DOHH2 (cell line): ENCODE measurements around the gene ATF7IP.

ENCODE experiments used
- H3F3A ChIP-seq: fragments of 200-600 bp; sonication (generic), shearing (Covaris generic); 2 replicates; pipeline ENCODE4 v1.6.0; 2016; ENCODE audit warnings: antibody characterized with exemption, mild to moderate bottlenecking; ENCODE audit not compliant: control insufficient read depth, insufficient read depth
- H3K27ac ChIP-seq: fragments of 200-600 bp; sonication (generic); 2 replicates; pipeline ENCODE4 v1.5.1; 2014; ENCODE audit warnings: low read depth, mild to moderate bottlenecking, low read length, moderate library complexity
- H3K27me3 ChIP-seq: fragments of 200-600 bp; sonication (generic); 2 replicates; pipeline ENCODE4 v1.6.1; 2014; ENCODE audit warnings: mild to moderate bottlenecking, low read length, mixed read lengths; ENCODE audit not compliant: control insufficient read depth
- H3K36me3 ChIP-seq: fragments of 200-600 bp; sonication (generic); 2 replicates; pipeline ENCODE4 v1.6.1; 2014; ENCODE audit warnings: mild to moderate bottlenecking, low read length, moderate library complexity, mixed read lengths; ENCODE audit not compliant: control insufficient read depth
- H3K4me1 ChIP-seq: fragments of 200-600 bp; sonication (generic); 2 replicates; pipeline ENCODE4 v1.6.1; 2014; ENCODE audit warnings: mild to moderate bottlenecking, low read length, mixed read lengths; ENCODE audit not compliant: control insufficient read depth
- H3K4me2 ChIP-seq: fragments of 200-600 bp; sonication (generic); 2 replicates; pipeline ENCODE4 v1.6.0; 2014; ENCODE audit warnings: mild to moderate bottlenecking, low read length, moderate library complexity
- H3K4me3 ChIP-seq: fragments of 200-600 bp; sonication (generic); 2 replicates; pipeline ENCODE4 v1.5.1; 2014; ENCODE audit warnings: mild to moderate bottlenecking, low read length, mixed read lengths
- H3K79me2 ChIP-seq: fragments of 200-600 bp; sonication (generic); 2 replicates; pipeline ENCODE4 v1.6.1; 2014; ENCODE audit warnings: mild to moderate bottlenecking, low read length, mixed read lengths; ENCODE audit not compliant: control insufficient read depth
- H3K9me2 ChIP-seq: fragments of 200-600 bp; sonication (generic); replicated peaks from 2 replicates; pipeline ENCODE4 v1.6.1; 2014; ENCODE audit warnings: mild to moderate bottlenecking, low read length, mixed read lengths; ENCODE audit not compliant: control insufficient read depth
- H3K9me3 ChIP-seq: fragments of 200-600 bp; sonication (generic); 2 replicates; pipeline ENCODE4 v1.6.1; 2014; ENCODE audit warnings: antibody characterized with exemption, low read length, mixed read lengths; ENCODE audit not compliant: control insufficient read depth, insufficient read depth
- H4K20me1 ChIP-seq: fragments of 200-600 bp; sonication (generic); 2 replicates; pipeline ENCODE4 v1.6.0; 2014; ENCODE audit warnings: low read depth, mild to moderate bottlenecking, antibody characterized with exemption, low read length, moderate library complexity; ENCODE audit not compliant: control insufficient read depth, insufficient read depth
- CTCF ChIP-seq: fragments of 200-600 bp; sonication (generic); IDR thresholded peaks from one replicate; pipeline ENCODE4 v1.5.1; 2014; ENCODE audit warnings: antibody characterized with exemption, mild to moderate bottlenecking, low read depth, low read length; ENCODE audit not compliant: poor library complexity, severe bottlenecking
- EZH2phosphoT487 ChIP-seq: fragments of 200-600 bp; sonication (generic); IDR thresholded peaks from 2 replicates; pipeline ENCODE4 v1.6.1; 2017; ENCODE audit warnings: borderline replicate concordance, mild to moderate bottlenecking, antibody characterized with exemption, low read length, moderate library complexity, mixed read lengths

ATF7IP gene

GRCh38 chr12:14356147-14356546 lies 9.3 kb upstream of the ATF7IP start:
- no peak overlapping the region for H3K4me3 ChIP-seq
- H3K4me2 ChIP-seq: no peak overlapping the region
- peaks cover 24% of the 10 kb centered on the region; the same call in 1 of the 2 replicates for H3K9me3 ChIP-seq
- H3K36me3 ChIP-seq: no peaks in the 10 kb centered on the region
- no peaks in the 10 kb centered on the region for H3K27me3 ChIP-seq
- no peaks in the 10 kb centered on the region for H3F3A ChIP-seq
- no peak for TF ChIP-seq CTCF
- no peak for TF ChIP-seq EZH2phosphoT487
- no peaks in the 10 kb centered on the region for H3K79me2 ChIP-seq
- no peaks in the 10 kb centered on the region for H4K20me1 ChIP-seq
- H3K9me2 ChIP-seq: no peaks in the 10 kb centered on the region
- no peak overlapping the region for H3K27ac ChIP-seq
- no peaks in the 10 kb centered on the region for H3K4me1 ChIP-seq

- Histone ChIP-seq H3K4me1 (peaks cover 8% of the 10 kb centered on the region), H3K9me3 (peaks cover 12% of the 10 kb centered on the region; the same call in 1 of the 2 replicates)
Observed at GRCh38 chr12:14357486-14357885, 8.0 kb upstream of the ATF7IP start.

DNA sequence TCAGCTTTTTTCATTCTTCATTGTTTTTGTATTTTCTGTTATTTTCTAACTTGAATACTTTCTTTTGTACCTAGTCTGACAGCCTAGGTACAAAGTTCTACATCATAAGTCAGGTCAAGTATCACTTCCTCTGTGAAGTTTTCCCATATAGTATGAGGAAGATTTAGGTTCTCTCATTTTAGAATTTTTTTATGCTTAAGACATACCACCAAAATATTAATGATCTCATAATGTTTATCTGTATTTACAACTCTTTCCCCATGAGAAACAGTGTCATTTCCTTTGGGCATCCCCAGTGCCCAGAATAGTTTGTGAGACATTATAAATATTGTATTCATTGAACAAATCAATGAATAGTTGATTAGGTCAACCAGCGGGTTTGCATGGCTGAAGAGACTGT lies 3.1 kb upstream of the ATF7IP start:
- peaks cover 12% of the 10 kb centered on the region for H3K79me2 ChIP-seq
- TF ChIP-seq CTCF (no peak), EZH2phosphoT487 (no peak)
- peaks cover 31% of the 10 kb centered on the region for H3F3A ChIP-seq
- H3K4me1 ChIP-seq: peaks cover 33% of the 10 kb centered on the region
- no peaks in the 10 kb centered on the region for H4K20me1 ChIP-seq
- H3K4me3 ChIP-seq: no peak overlapping the region
- no peaks in the 10 kb centered on the region for H3K27me3 ChIP-seq
- H3K27ac ChIP-seq: peak overlapping the region; percentile 22
- peak overlapping the region; percentile 11 for H3K4me2 ChIP-seq
- peaks cover 17% of the 10 kb centered on the region for H3K36me3 ChIP-seq
- peaks cover 21% of the 10 kb centered on the region for H3K9me3 ChIP-seq
- H3K9me2 ChIP-seq: no peaks in the 10 kb centered on the region

More at GRCh38 chr12:14357486-14357885, 8.0 kb upstream of the ATF7IP start:
- Histone ChIP-seq H3K27me3 (no peaks in the 10 kb centered on the region), H3K9me2 (no peaks in the 10 kb centered on the region), H3K79me2 (no peaks in the 10 kb centered on the region), H4K20me1 (no peaks in the 10 kb centered on the region), H3K36me3 (no peaks in the 10 kb centered on the region), H3K4me3 (no peak overlapping the region), H3K4me2 (no peak overlapping the region), H3F3A (0 out of 2 replicates have a peak, but pooled peaks cover 4% of the 10 kb centered on the region), H3K27ac (no peak overlapping the region)
- TF ChIP-seq CTCF (no peak), EZH2phosphoT487 (no peak)
